Spleen (tissue), 11 donors: ENCODE measurements around the gene TMEM94. TPM values are rescaled to one million over a fixed set of nuclear protein-coding genes. Genes with fewer than 3 reads are reported as not detected.

Experiments used
- DNase-seq: peaks from one replicate; pipeline ENCODE4 v3.0.0-alpha.2; 2020
- H3K27ac ChIP-seq, 8 donors: fragments of 200-600 bp; sonication (generic) in 7 of 8; 1 replicate in 4 of 8; 2 replicates in 4 of 8; pipeline versions ENCODE4 v1.5.0 to v1.8.0; 2016 to 2021; ENCODE audit warnings: inconsistent platforms in 4 of 8, mild to moderate bottlenecking in 4 of 8, moderate library complexity in 1 of 8
- H3K27me3 ChIP-seq, 7 donors: fragments of 200-600 bp; sonication (generic) in 6 of 7; replicated peaks in 1 of 7; 1 replicate in 4 of 7; 2 replicates in 3 of 7; pipeline versions ENCODE4 v1.5.0 to v1.8.0; 2016 to 2021; ENCODE audit warnings: inconsistent platforms in 3 of 7, mild to moderate bottlenecking in 1 of 7
- H3K36me3 ChIP-seq, 6 donors: fragments of 200-600 bp; sonication (generic) in 5 of 6; 1 replicate in 4 of 6; 2 replicates in 2 of 6; pipeline versions ENCODE4 v1.5.0 to v1.8.0; 2016 to 2021; ENCODE audit warnings: inconsistent platforms in 2 of 6
- H3K4me1 ChIP-seq, 6 donors: fragments of 200-600 bp; sonication (generic) in 5 of 6; 1 replicate in 3 of 6; 2 replicates in 3 of 6; pipeline versions ENCODE4 v1.5.0 to v1.8.0; 2016 to 2021; ENCODE audit warnings: inconsistent platforms in 3 of 6
- H3K4me3 ChIP-seq, 8 donors: fragments of 200-600 bp; sonication (generic) in 7 of 8; 1 replicate in 4 of 8; 2 replicates in 4 of 8; pipeline versions ENCODE4 v1.5.0 to v1.8.0; 2016 to 2021; ENCODE audit warnings: inconsistent platforms in 4 of 8, mild to moderate bottlenecking in 4 of 8, moderate library complexity in 2 of 8
- H3K9me3 ChIP-seq, 8 donors: fragments of 200-600 bp; sonication (generic) in 7 of 8; 1 replicate in 4 of 8; 2 replicates in 4 of 8; pipeline versions ENCODE4 v1.5.0 to v1.8.0; 2016 to 2021; ENCODE audit warnings: inconsistent platforms in 4 of 8
- CTCF ChIP-seq, 11 experiments: fragments of 200-600 bp in 7 of 11; fragments of 450-650 bp in 4 of 11; sonication (generic) in 4 of 11; IDR thresholded peaks in 8 of 11; conservative IDR thresholded peaks in 3 of 11; 1 replicate in 7 of 11; 2 replicates in 4 of 11; pipeline versions ENCODE4 v1.4.0 to v1.8.0; 2016 to 2021; ENCODE audit warnings: antibody characterized with exemption in 11 of 11, inconsistent platforms in 4 of 11, mild to moderate bottlenecking in 1 of 11
- POLR2A ChIP-seq, 3 donors: fragments of 450-650 bp; IDR thresholded peaks; one replicate each; pipeline ENCODE4 v1.5.1; 2017; ENCODE audit warnings: antibody characterized with exemption in 3 of 3, mild to moderate bottlenecking in 1 of 3
- POLR2AphosphoS5 ChIP-seq, 3 donors: sonication (generic); formaldehyde crosslinking; IDR thresholded peaks; one replicate each; pipeline ENCODE4 v1.5.1; 2017; ENCODE audit warnings: antibody characterized with exemption in 3 of 3
- WGBS, 5 donors: extraction: QIAGEN DNeasy Blood & Tissue Kit in 3 of 5; methylation state at CpG; one replicate each; pipeline versions ENCODE4 v1.1.5 to v1.1.7; 2013 to 2018; 5-methylcytosine and 5-hydroxymethylcytosine counted together
- intact Hi-C: fragments of 100-400 bp; cut with DNase I; formaldehyde crosslinking; loops from one replicate; pipeline ENCODE4 v1.15.0; 2023; ENCODE audit warnings: low total_unique reads
- polyA plus RNA-seq, 3 donors: library from polyadenylated mRNA; stranded (reverse); fragments of 200-250 nt; gene quantifications; one replicate each; pipeline ENCODE4 v1.2.1, GENCODE V29; 2013
- total RNA-seq, 7 donors: library from RNA; depleted of rRNA in 3 of 7; stranded (reverse); fragments of >200 nt in 3 of 7; fragmentation: NEBNext Ultra II Directional in 4 of 7; extraction: Animal tissue kit (Norgen Biotek cat#: 25700) in 4 of 7; gene quantifications; one replicate each; pipeline versions ENCODE4 v1.1.0 to v1.2.1, GENCODE V29; 2016 to 2021
- donor health status: healthy with polysubstance abuse.
- donor health status: DM: no; HTN: no; CAD: no; lungs with moderate emphysema.
- donor health status: DM: no; HTN: no; CAD: no.
- donor health status: Bipolar disorder and iron deficiency.
- donor health status: healthy.
- donor health status: DM: no; HTN: no; CAD: no.
- donor health status: DM: yes; HTN: yes; CAD: no.

Gene TMEM94
- total and polyA plus RNA-seq, 10 donors, result 24.8 to 101 (median 85.9) TPM

- WGBS, 5 donors, result 82 to 95% (median 84%) methylated on average over 14 to 21 of the region's 21 CpGs
- Histone ChIP-seq H3K27me3 (no peaks in the 10 kb centered on the region), H3K27ac (peak overlapping the region in 5 of 8 donors; percentile 30 to 90 (median 58)), H3K9me3 (no peaks in the 10 kb centered on the region), H3K4me1 (peaks cover 0 to 91% (median 59%) of the 10 kb centered on the region in 6 donors), H3K36me3 (peaks cover 0 to 100% (median 35%) of the 10 kb centered on the region in 6 donors), H3K4me3 (no peak overlapping the region)
- peak; percentile 70 for DNase-seq
- TF ChIP-seq POLR2AphosphoS5 (IDR thresholded peaks at IDR 0.05) (peak in 2 of 3 donors; percentile 36 to 59), POLR2A (IDR thresholded peaks at IDR 0.05) (no peak), CTCF (IDR thresholded peaks at IDR 0.05 in 8 of 11, conservative IDR thresholded peaks at IDR 0.05 in 3 of 11) (no peak)
- intact Hi-C loops, result no loop called here
These were observed 45.1 kb downstream of the TMEM94 start for GRCh38 chr17:75501378-75502071.

GRCh38 chr17:75502072-75502720, 45.8 kb downstream of the TMEM94 start:
- 89 to 94% (median 90%) methylated on average over 31 to 40 of the region's 40 CpGs for WGBS, 5 donors
- peak; percentile 65 for DNase-seq
- Histone ChIP-seq H3K36me3 (peaks cover 0 to 100% (median 29%) of the 10 kb centered on the region in 6 donors), H3K27me3 (no peaks in the 10 kb centered on the region), H3K27ac (peak overlapping the region in 5 of 8 donors; percentile 28 to 90 (median 54)), H3K4me1 (peaks cover 0 to 98% (median 64%) of the 10 kb centered on the region in 6 donors), H3K4me3 (no peak overlapping the region), H3K9me3 (no peaks in the 10 kb centered on the region)
- intact Hi-C loops, result no loop called here
- TF ChIP-seq CTCF (IDR thresholded peaks at IDR 0.05 in 8 of 11, conservative IDR thresholded peaks at IDR 0.05 in 3 of 11) (no peak), POLR2AphosphoS5 (IDR thresholded peaks at IDR 0.05) (peak in 1 of 3 donors; percentile 32)

GRCh38 chr17:75502721-75503329, 46.4 kb downstream of the TMEM94 start:
- Histone ChIP-seq H3K27ac (peak overlapping the region in 3 of 8 donors; percentile 14 to 90 (median 82)), H3K9me3 (no peaks in the 10 kb centered on the region), H3K27me3 (no peaks in the 10 kb centered on the region), H3K4me1 (peaks cover 0 to 100% (median 66%) of the 10 kb centered on the region in 6 donors), H3K4me3 (no peak overlapping the region), H3K36me3 (peaks cover 0 to 100% (median 28%) of the 10 kb centered on the region in 6 donors)
- DNase-seq, result no peak
- intact Hi-C loops, result no loop called here
- 88 to 94% (median 91%) methylated on average over 7 to 25 of the region's 25 CpGs for WGBS, 5 donors
- peak in 1 of 3 donors; percentile 23 for TF ChIP-seq POLR2AphosphoS5 (IDR thresholded peaks at IDR 0.05)
- no peak for TF ChIP-seq POLR2A (IDR thresholded peaks at IDR 0.05)

GRCh38 chr17:75503337-75503950, 47.0 kb downstream of the TMEM94 start:
- intact Hi-C loops, result no loop called here
- no peak for TF ChIP-seq POLR2A (IDR thresholded peaks at IDR 0.05)
- TF ChIP-seq POLR2AphosphoS5 (IDR thresholded peaks at IDR 0.05), result peak in 1 of 3 donors; percentile 21
- TF ChIP-seq CTCF (IDR thresholded peaks at IDR 0.05 in 8 of 11, conservative IDR thresholded peaks at IDR 0.05 in 3 of 11), result no peak
- Histone ChIP-seq H3K27me3 (no peaks in the 10 kb centered on the region), H3K4me1 (peaks cover 0 to 100% (median 66%) of the 10 kb centered on the region in 6 donors), H3K4me3 (no peak overlapping the region), H3K9me3 (no peaks in the 10 kb centered on the region), H3K27ac (peak overlapping the region in 5 of 8 donors; percentile 14 to 90 (median 82)), H3K36me3 (peaks cover 0 to 100% (median 23%) of the 10 kb centered on the region in 6 donors)
- WGBS, 5 donors, result 72 to 87% (median 83%) methylated on average over 10 to 23 of the region's 23 CpGs
- DNase-seq, result no peak
